HEK293 (cell line): ENCODE measurements around the gene PRPH2.

Experiments used
- BCL11A ChIP-seq: fragments of 450-650 bp; formaldehyde crosslinking; IDR thresholded peaks from 2 replicates; pipeline ENCODE4 v1.5.1; 2016; ENCODE audit warnings: low read depth, missing biosample characterization, missing genetic modification characterization
- BCL11B ChIP-seq: fragments of 450-650 bp; formaldehyde crosslinking; IDR thresholded peaks from 2 replicates; pipeline ENCODE4 v1.5.1; 2016; ENCODE audit warnings: low read depth, missing biosample characterization, missing genetic modification characterization
- EGR2 ChIP-seq: fragments of 450-650 bp; formaldehyde crosslinking; IDR thresholded peaks from 2 replicates; pipeline ENCODE4 v1.5.1; 2016; ENCODE audit warnings: low read depth, missing biosample characterization, missing genetic modification characterization
- ELK4 ChIP-seq: IDR thresholded peaks from 2 replicates; pipeline ENCODE4 v1.6.1; 2011; ENCODE audit warnings: mild to moderate bottlenecking, low read depth, low read length, borderline replicate concordance
- GFI1B ChIP-seq: fragments of 450-650 bp; formaldehyde crosslinking; IDR thresholded peaks from 2 replicates; pipeline ENCODE4 v1.5.1; 2016; ENCODE audit warnings: missing biosample characterization, missing genetic modification characterization
- GLIS1 ChIP-seq: fragments of 450-650 bp; formaldehyde crosslinking; IDR thresholded peaks from 2 replicates; pipeline ENCODE4 v1.5.1; 2016; ENCODE audit warnings: missing biosample characterization, missing genetic modification characterization
- HOXC10 ChIP-seq: sonication (generic); formaldehyde crosslinking; IDR thresholded peaks from 2 replicates; pipeline ENCODE4 v1.8.1; 2023; ENCODE audit warnings: mild to moderate bottlenecking, missing genetic modification reagents
- PRDM1 ChIP-seq: fragments of 450-650 bp; formaldehyde crosslinking; IDR thresholded peaks from 2 replicates; pipeline ENCODE4; 2016; ENCODE audit warnings: missing biosample characterization, missing genetic modification characterization
- PRDM6 ChIP-seq: fragments of 450-650 bp; formaldehyde crosslinking; IDR thresholded peaks from 2 replicates; pipeline ENCODE4 v1.5.1; 2017; ENCODE audit warnings: missing biosample characterization, missing genetic modification characterization
- ZBTB1 ChIP-seq: fragments of 450-650 bp; formaldehyde crosslinking; IDR thresholded peaks from 2 replicates; pipeline ENCODE4 v1.5.1; 2016; ENCODE audit warnings: missing biosample characterization, missing genetic modification characterization
- ZFP69B ChIP-seq: fragments of 450-650 bp; formaldehyde crosslinking; IDR thresholded peaks from 2 replicates; pipeline ENCODE4 v1.5.1; 2016; ENCODE audit warnings: missing biosample characterization, missing genetic modification characterization
- ZNF146 ChIP-seq: fragments of 450-650 bp; formaldehyde crosslinking; IDR thresholded peaks from 2 replicates; pipeline ENCODE4 v1.5.1; 2016; ENCODE audit warnings: missing biosample characterization, missing genetic modification characterization
- ZNF157 ChIP-seq: fragments of 450-650 bp; formaldehyde crosslinking; IDR thresholded peaks from 2 replicates; pipeline ENCODE4 v1.5.1; 2016; ENCODE audit warnings: missing biosample characterization, missing genetic modification characterization
- ZNF169 ChIP-seq: fragments of 450-650 bp; formaldehyde crosslinking; IDR thresholded peaks from 2 replicates; pipeline ENCODE4 v1.5.1; 2016; ENCODE audit warnings: missing biosample characterization, missing genetic modification characterization
- ZNF174 ChIP-seq: fragments of 450-650 bp; formaldehyde crosslinking; IDR thresholded peaks from 2 replicates; pipeline ENCODE4 v1.5.0; 2017; ENCODE audit warnings: missing biosample characterization, mild to moderate bottlenecking, missing genetic modification characterization
- ZNF184 ChIP-seq: fragments of 450-650 bp; IDR thresholded peaks from 2 replicates; pipeline ENCODE4 v1.5.1; 2018; ENCODE audit warnings: missing biosample characterization, mild to moderate bottlenecking, missing genetic modification characterization
- ZNF2 ChIP-seq: fragments of 450-650 bp; formaldehyde crosslinking; IDR thresholded peaks from 2 replicates; pipeline ENCODE4 v1.5.1; 2016; ENCODE audit warnings: missing biosample characterization, missing genetic modification characterization
- ZNF292 ChIP-seq: fragments of 450-650 bp; formaldehyde crosslinking; IDR thresholded peaks from 2 replicates; pipeline ENCODE4 v1.5.1; 2016; ENCODE audit warnings: low read depth, missing biosample characterization, missing genetic modification characterization, borderline replicate concordance
- ZNF311 ChIP-seq: fragments of 450-650 bp; formaldehyde crosslinking; IDR thresholded peaks from 2 replicates; pipeline ENCODE4 v1.5.1; 2017; ENCODE audit warnings: missing biosample characterization, missing genetic modification characterization, borderline replicate concordance
- ZNF335 ChIP-seq: fragments of 450-650 bp; formaldehyde crosslinking; conservative IDR thresholded peaks from 2 replicates; pipeline ENCODE4 v1.5.1; 2016; ENCODE audit warnings: missing biosample characterization, missing genetic modification characterization
- ZNF350 ChIP-seq: fragments of 450-650 bp; formaldehyde crosslinking; IDR thresholded peaks from 2 replicates; pipeline ENCODE4 v1.5.0; 2017; ENCODE audit warnings: missing biosample characterization, mild to moderate bottlenecking, missing genetic modification characterization
- ZNF391 ChIP-seq: fragments of 450-650 bp; formaldehyde crosslinking; IDR thresholded peaks from 2 replicates; pipeline ENCODE4 v1.5.1; 2016; ENCODE audit warnings: low read depth, missing biosample characterization, missing genetic modification characterization, borderline replicate concordance
- ZNF394 ChIP-seq: fragments of 450-650 bp; formaldehyde crosslinking; IDR thresholded peaks from 2 replicates; pipeline ENCODE4 v1.5.1; 2016; ENCODE audit warnings: missing biosample characterization, missing genetic modification characterization, mild to moderate bottlenecking, moderate library complexity, borderline replicate concordance
- ZNF398 ChIP-seq: fragments of 450-650 bp; formaldehyde crosslinking; IDR thresholded peaks from 2 replicates; pipeline ENCODE4 v1.5.1; 2017; ENCODE audit warnings: missing biosample characterization, missing genetic modification characterization
- ZNF558 ChIP-seq: fragments of 450-650 bp; formaldehyde crosslinking; IDR thresholded peaks from 2 replicates; pipeline ENCODE4 v1.5.1; 2016; ENCODE audit warnings: missing biosample characterization, missing genetic modification characterization
- ZNF610 ChIP-seq: fragments of 450-650 bp; formaldehyde crosslinking; IDR thresholded peaks from 2 replicates; pipeline ENCODE4 v1.5.1; 2016; ENCODE audit warnings: missing biosample characterization, missing genetic modification characterization, borderline replicate concordance
- ZNF626 ChIP-seq: fragments of 450-650 bp; sonication (Bioruptor Pico); formaldehyde crosslinking; IDR thresholded peaks from 2 replicates; pipeline ENCODE4 v1.5.1; 2018; ENCODE audit warnings: missing biosample characterization, missing genetic modification characterization, inconsistent platforms
- ZNF639 ChIP-seq: fragments of 450-650 bp; formaldehyde crosslinking; IDR thresholded peaks from 2 replicates; pipeline ENCODE4 v1.5.1; 2016; ENCODE audit warnings: missing biosample characterization, missing genetic modification characterization
- ZNF701 ChIP-seq: fragments of 450-650 bp; formaldehyde crosslinking; IDR thresholded peaks from 2 replicates; pipeline ENCODE4 v1.5.1; 2016; ENCODE audit warnings: missing biosample characterization, missing genetic modification characterization
- ZNF837 ChIP-seq: fragments of 450-650 bp; formaldehyde crosslinking; IDR thresholded peaks from 2 replicates; pipeline ENCODE4 v1.5.1; 2016; ENCODE audit warnings: missing biosample characterization, missing genetic modification characterization
- ZSCAN4 ChIP-seq: fragments of 450-650 bp; formaldehyde crosslinking; IDR thresholded peaks from 2 replicates; pipeline ENCODE4 v1.5.1; 2017; ENCODE audit warnings: missing biosample characterization, missing genetic modification characterization

The PRPH2 gene

GRCh38 chr6:42746463-42747391 is 24.3 kb upstream of the PRPH2 start (continued):
- TF ChIP-seq ZNF350 (tag by site-specific recombination) (no peak), ZNF184 (no peak), ZNF391 (tag by site-specific recombination) (peak; percentile 79; the same call in 1 of the 2 replicates), ZNF311 (tag by site-specific recombination) (no peak), ZNF2 (no peak; the same call in 1 of the 2 replicates), ZNF639 (tag by site-specific recombination) (peak; percentile 34; the same call in 1 of the 2 replicates), BCL11B (tag by site-specific recombination) (peak; percentile 46; the same call in 1 of the 2 replicates), EGR2 (peak; percentile 58), ZNF146 (tag by site-specific recombination) (0 out of 2 replicates have a peak, but pooled peaks have one; percentile 38), ZSCAN4 (no peak), ZNF157 (tag by site-specific recombination) (no peak), BCL11A (peak; percentile 75), ZNF558 (tag by site-specific recombination) (no peak), ZNF626 (tag by site-specific recombination) (no peak), ZNF398 (tag by site-specific recombination) (peak; percentile 94), ZNF292 (tag by site-specific recombination) (no peak), ZNF174 (tag by site-specific recombination) (no peak), PRDM1 (tag by site-specific recombination) (no peak), ZBTB1 (tag by site-specific recombination) (no peak), ZNF335 (tag by site-specific recombination) (peak; percentile 92), ZNF701 (tag by site-specific recombination) (0 out of 2 replicates have a peak, but pooled peaks have one; percentile 24), ZNF610 (no peak), ZNF169 (no peak), ZFP69B (tag by site-specific recombination) (peak; percentile 63), HOXC10 (CRISPR knock-in tag) (no peak), ZNF837 (tag by site-specific recombination) (no peak), ZNF394 (peak; percentile 19; the same call in 1 of the 2 replicates), ELK4 (no peak), GLIS1 (tag by site-specific recombination) (peak; percentile 48; the same call in 1 of the 2 replicates), GFI1B (tag by site-specific recombination) (no peak; the same call in 1 of the 2 replicates), PRDM6 (peak; percentile 19; the same call in 1 of the 2 replicates)
